ENCODE data around the gene CUEDC1. TPM values are rescaled to one million over a fixed set of nuclear protein-coding genes. Genes with fewer than 3 reads are reported as not detected.

CUEDC1 gene
- total RNA-seq, 1 donor from 2014 or later, result 38.4 TPM

DNA sequence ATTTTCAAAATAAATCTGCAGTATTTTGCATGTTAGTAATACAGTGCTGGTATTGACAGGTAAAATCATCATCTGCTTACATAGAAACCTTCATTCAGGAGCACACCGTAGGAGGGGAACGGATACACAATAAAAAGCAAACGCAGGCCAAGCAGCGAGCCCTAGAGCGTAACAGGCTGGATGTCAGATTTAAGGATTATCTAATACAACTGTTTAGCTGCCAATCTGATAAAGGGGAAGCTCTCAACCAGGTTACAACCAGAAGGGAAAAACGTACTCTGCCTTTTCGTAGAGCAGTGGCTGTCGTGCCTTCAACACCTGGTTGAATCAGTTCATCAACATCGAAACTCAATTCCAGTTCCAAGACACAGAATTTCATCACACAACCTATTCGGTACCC, 16.4 kb upstream of the CUEDC1 start:
- Mint-ChIP-seq H3K4me3 (ENCODE audit: unreplicated experiment) (no peak overlapping the region), H3K4me1 (ENCODE audit: unreplicated experiment) (peaks cover 9% of the 10 kb centered on the region), H3K27ac (ENCODE audit: unreplicated experiment) (no peak overlapping the region), H3K9me3 (ENCODE audit: unreplicated experiment) (no peaks in the 10 kb centered on the region), H3K27me3 (ENCODE audit: unreplicated experiment) (no peaks in the 10 kb centered on the region), H3K36me3 (ENCODE audit: unreplicated experiment) (peaks cover 25% of the 10 kb centered on the region)
- DNase-seq (ENCODE audit: extremely low spot score, unreplicated experiment), result no peak
- TF ChIP-seq, protein P1, sequence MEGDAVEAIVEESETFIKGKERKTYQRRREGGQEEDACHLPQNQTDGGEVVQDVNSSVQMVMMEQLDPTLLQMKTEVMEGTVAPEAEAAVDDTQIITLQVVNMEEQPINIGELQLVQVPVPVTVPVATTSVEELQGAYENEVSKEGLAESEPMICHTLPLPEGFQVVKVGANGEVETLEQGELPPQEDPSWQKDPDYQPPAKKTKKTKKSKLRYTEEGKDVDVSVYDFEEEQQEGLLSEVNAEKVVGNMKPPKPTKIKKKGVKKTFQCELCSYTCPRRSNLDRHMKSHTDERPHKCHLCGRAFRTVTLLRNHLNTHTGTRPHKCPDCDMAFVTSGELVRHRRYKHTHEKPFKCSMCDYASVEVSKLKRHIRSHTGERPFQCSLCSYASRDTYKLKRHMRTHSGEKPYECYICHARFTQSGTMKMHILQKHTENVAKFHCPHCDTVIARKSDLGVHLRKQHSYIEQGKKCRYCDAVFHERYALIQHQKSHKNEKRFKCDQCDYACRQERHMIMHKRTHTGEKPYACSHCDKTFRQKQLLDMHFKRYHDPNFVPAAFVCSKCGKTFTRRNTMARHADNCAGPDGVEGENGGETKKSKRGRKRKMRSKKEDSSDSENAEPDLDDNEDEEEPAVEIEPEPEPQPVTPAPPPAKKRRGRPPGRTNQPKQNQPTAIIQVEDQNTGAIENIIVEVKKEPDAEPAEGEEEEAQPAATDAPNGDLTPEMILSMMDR (IDR thresholded peaks at IDR 0.05), result no peak

DNA sequence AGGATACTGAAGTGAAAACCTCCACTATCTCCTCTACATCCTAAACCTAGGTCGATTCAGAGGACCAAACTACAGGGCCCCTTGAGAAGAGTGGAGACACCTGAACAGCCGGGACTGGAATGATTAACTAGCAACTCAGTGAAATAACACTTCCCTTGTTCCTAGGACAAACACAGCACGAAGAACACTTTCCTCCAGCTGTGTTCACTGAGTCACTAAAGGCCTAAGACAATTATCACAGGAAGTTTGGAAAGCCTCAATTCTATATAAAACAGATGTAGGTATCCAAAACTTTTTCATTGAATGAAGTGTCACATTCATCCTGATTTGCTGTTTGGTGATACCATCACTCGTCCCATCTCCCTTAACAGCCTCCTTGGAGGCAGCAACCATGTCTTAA, 15.5 kb upstream of the CUEDC1 start:
- Mint-ChIP-seq H3K27ac (ENCODE audit: unreplicated experiment) (peak overlapping the region; percentile 28), H3K36me3 (ENCODE audit: unreplicated experiment) (peaks cover 20% of the 10 kb centered on the region), H3K27me3 (ENCODE audit: unreplicated experiment) (no peaks in the 10 kb centered on the region), H3K4me1 (ENCODE audit: unreplicated experiment) (peaks cover 9% of the 10 kb centered on the region), H3K9me3 (ENCODE audit: unreplicated experiment) (no peaks in the 10 kb centered on the region), H3K4me3 (ENCODE audit: unreplicated experiment) (no peak overlapping the region)
- DNase-seq (ENCODE audit: extremely low spot score, unreplicated experiment), result no peak
- TF ChIP-seq, protein P1 (IDR thresholded peaks at IDR 0.05), result no peak

DNA sequence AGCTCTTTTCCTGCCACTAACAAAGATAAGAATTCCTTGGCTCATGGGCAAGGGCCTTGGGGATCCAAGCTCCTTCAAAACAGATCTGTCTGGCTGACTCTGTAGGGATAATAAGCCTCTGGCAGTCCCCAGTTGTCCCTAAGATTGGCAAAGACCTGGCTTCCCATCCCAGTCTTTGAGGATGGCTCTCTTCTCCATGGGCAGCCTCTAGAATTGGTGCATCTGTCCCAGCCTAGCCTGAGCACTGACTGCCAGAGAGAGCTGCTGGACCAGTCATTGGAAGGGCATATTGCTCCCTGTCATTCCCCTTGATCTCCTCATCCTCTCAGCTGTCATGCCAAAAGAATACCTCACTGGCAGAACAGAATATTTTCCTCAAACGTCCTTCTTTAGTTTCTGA, 13.2 kb upstream of the CUEDC1 start:
- H3K27me3 Mint-ChIP-seq (ENCODE audit: unreplicated experiment), result no peaks in the 10 kb centered on the region
- H3K9me3 Mint-ChIP-seq (ENCODE audit: unreplicated experiment), result no peaks in the 10 kb centered on the region
- no peak for DNase-seq (ENCODE audit: extremely low spot score, unreplicated experiment)
- peaks cover 9% of the 10 kb centered on the region for H3K4me1 Mint-ChIP-seq (ENCODE audit: unreplicated experiment)
- TF ChIP-seq, protein P1 (IDR thresholded peaks at IDR 0.05), result no peak
- no peak overlapping the region for H3K4me3 Mint-ChIP-seq (ENCODE audit: unreplicated experiment)
- no peak overlapping the region for H3K27ac Mint-ChIP-seq (ENCODE audit: unreplicated experiment)
- peaks cover 8% of the 10 kb centered on the region for H3K36me3 Mint-ChIP-seq (ENCODE audit: unreplicated experiment)

DNA sequence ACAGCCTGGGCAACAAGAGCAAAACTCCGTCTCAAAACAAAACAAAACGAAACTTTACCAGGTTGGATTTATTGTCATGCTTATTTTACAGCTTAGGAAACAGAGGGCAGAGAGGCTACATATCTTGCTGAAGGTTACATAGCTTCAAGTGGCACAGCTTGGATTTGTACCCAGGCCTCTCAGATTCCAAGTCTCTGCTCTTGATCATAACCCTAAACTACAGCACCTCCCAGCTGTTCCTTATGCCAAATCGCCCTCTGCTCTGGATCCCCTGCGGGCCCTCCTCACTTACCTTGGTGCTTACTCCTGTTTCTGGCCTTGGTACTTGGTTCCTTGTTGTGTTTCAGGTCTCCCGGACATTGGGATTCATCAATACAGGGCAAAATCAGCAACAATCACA, 11.7 kb upstream of the CUEDC1 start:
- TF ChIP-seq, protein P1 (IDR thresholded peaks at IDR 0.05), result no peak
- Mint-ChIP-seq H3K36me3 (ENCODE audit: unreplicated experiment) (no peaks in the 10 kb centered on the region), H3K9me3 (ENCODE audit: unreplicated experiment) (no peaks in the 10 kb centered on the region), H3K4me1 (ENCODE audit: unreplicated experiment) (peaks cover 9% of the 10 kb centered on the region), H3K27ac (ENCODE audit: unreplicated experiment) (no peak overlapping the region), H3K27me3 (ENCODE audit: unreplicated experiment) (no peaks in the 10 kb centered on the region), H3K4me3 (ENCODE audit: unreplicated experiment) (no peak overlapping the region)
- DNase-seq (ENCODE audit: extremely low spot score, unreplicated experiment), result no peak

DNA sequence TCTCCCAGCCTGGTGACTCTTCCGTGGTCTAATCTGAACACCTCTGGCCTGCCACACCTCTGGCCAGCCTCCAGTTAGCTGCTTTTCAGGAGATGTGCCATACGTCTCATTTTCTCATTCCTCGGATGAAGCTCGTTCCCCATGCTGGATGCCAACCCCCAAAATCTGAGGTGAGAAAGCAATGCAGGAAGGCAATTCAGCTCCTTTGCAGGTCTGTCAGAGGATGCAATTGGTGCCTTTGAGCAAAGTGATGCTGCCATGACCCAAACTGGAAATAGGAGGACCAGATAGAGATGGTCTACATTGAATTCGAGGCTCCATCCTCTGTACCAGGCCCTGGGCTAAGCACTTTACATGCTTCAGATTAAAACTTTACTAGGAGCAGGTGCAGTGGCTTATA, 11.0 kb upstream of the CUEDC1 start:
- Mint-ChIP-seq H3K27me3 (ENCODE audit: unreplicated experiment) (no peaks in the 10 kb centered on the region), H3K36me3 (ENCODE audit: unreplicated experiment) (no peaks in the 10 kb centered on the region), H3K27ac (ENCODE audit: unreplicated experiment) (no peak overlapping the region), H3K4me1 (ENCODE audit: unreplicated experiment) (peaks cover 8% of the 10 kb centered on the region), H3K9me3 (ENCODE audit: unreplicated experiment) (no peaks in the 10 kb centered on the region), H3K4me3 (ENCODE audit: unreplicated experiment) (no peak overlapping the region)
- TF ChIP-seq, protein P1 (IDR thresholded peaks at IDR 0.05), result no peak
- DNase-seq (ENCODE audit: extremely low spot score, unreplicated experiment), result peak; percentile 56
